ENCODE measurements around the gene RALGPS1.

GRCh38 chr9:127098916-127099553 is 184.5 kb downstream of the RALGPS1 start:
- TF ChIP-seq CTCF (IDR thresholded peaks at IDR 0.05) (no peak), POLR2A (IDR thresholded peaks at IDR 0.05) (no peak)

All from vagina (tissue), 2 donors.